ENCODE results near the gene ANGPTL7.

The ANGPTL7 gene

GRCh38 chr1:11215381-11216005 is 26.3 kb downstream of the ANGPTL7 start:
- TF ChIP-seq CTCF (IDR thresholded peaks at IDR 0.05; ENCODE audit: borderline replicate concordance, insufficient read depth, low read depth, low read length) = no peak
- no peak overlapping the region for H3K4me3 ChIP-seq (ENCODE audit: low read depth, low read length)

GRCh38 chr1:11216074-11216473 is 26.9 kb downstream of the ANGPTL7 start:
- no peak for TF ChIP-seq CTCF (IDR thresholded peaks at IDR 0.05; ENCODE audit: borderline replicate concordance, insufficient read depth, low read depth, low read length)
- H3K4me3 ChIP-seq (ENCODE audit: low read depth, low read length) = no peak overlapping the region

- TF ChIP-seq CTCF (IDR thresholded peaks at IDR 0.05; ENCODE audit: borderline replicate concordance, insufficient read depth, low read depth, low read length) = no peak
- no peak overlapping the region for H3K4me3 ChIP-seq (ENCODE audit: low read depth, low read length)
These were observed 38.2 kb downstream of the ANGPTL7 start for GRCh38 chr1:11227106-11228077.

GRCh38 chr1:11229203-11229602 is 40.0 kb downstream of the ANGPTL7 start:
- no peak overlapping the region for H3K4me3 ChIP-seq (ENCODE audit: low read depth, low read length)
- no peak for TF ChIP-seq CTCF (IDR thresholded peaks at IDR 0.05; ENCODE audit: borderline replicate concordance, insufficient read depth, low read depth, low read length)

GRCh38 chr1:11233208-11233607 is 44.1 kb downstream of the ANGPTL7 start:
- TF ChIP-seq CTCF (IDR thresholded peaks at IDR 0.05; ENCODE audit: borderline replicate concordance, insufficient read depth, low read depth, low read length) = no peak
- no peak overlapping the region for H3K4me3 ChIP-seq (ENCODE audit: low read depth, low read length)

GRCh38 chr1:11237356-11237755 is 48.2 kb downstream of the ANGPTL7 start:
- TF ChIP-seq CTCF (IDR thresholded peaks at IDR 0.05; ENCODE audit: borderline replicate concordance, insufficient read depth, low read depth, low read length) = no peak
- H3K4me3 ChIP-seq (ENCODE audit: low read depth, low read length) = no peak overlapping the region

All from GM12875 (cell line).